HG02970 (cell line): Measurements from ENCODE around the gene CACNA1I.

ENCODE experiments used
- ATAC-seq: cut with Tn5 transposase; IDR thresholded peaks from one replicate; pipeline ENCODE4 v1.9.1; 2021; ENCODE audit warnings: mild to moderate bottlenecking, moderate library complexity, moderate number of reproducible peaks; ENCODE audit not compliant: unreplicated experiment, low FRiP score

Gene CACNA1I

DNA sequence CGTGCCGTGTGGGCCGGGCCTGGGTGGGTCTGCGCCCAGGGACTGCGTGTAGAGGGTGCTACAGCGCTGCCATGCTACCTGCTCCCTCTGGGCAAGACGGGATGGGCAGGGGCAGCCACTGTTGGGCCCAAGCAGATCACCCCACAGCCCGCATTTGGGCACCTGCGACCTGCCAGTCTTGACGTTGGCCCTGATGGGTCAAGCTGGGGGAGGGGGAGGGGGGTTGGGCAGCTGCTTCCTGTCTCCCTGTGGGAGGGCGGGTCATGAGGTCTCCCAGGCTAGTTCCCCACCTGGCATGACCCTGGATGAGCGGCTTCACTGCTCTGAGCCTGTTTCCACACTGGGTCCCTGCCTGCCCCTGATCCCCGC is 35.2 kb upstream of the CACNA1I start:
- no peak for ATAC-seq

DNA sequence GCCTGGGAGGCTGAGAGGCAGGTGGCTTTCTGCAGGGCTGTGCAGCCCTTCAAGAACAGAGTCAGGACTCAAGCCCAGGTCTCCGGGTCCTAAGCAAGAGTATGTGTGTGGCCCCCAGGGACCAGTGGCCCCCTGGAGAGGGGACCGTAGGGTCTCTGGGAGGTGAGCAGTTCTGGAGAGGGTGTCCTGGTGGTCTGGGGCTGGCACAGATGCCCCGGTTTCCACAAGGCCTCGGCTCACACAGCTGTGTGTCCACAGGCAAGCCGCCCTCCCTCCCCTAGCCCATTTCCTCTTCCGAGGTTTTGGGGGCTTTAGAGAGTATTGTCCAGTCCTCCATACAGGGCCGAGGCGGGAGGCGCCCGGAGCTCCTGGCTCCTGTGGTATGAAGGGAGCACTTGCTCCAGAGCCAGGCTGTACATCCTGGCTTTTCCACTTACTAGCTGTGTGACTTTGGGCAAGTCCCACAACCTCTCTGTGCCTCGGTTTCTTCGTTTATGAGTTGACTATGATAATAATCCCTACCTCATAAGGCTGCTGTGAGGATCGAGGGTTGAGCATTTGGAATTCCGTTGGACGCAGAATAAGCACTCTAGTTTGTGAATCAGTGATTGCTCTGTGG is 34.6 kb upstream of the CACNA1I start:
- no peak for ATAC-seq

DNA sequence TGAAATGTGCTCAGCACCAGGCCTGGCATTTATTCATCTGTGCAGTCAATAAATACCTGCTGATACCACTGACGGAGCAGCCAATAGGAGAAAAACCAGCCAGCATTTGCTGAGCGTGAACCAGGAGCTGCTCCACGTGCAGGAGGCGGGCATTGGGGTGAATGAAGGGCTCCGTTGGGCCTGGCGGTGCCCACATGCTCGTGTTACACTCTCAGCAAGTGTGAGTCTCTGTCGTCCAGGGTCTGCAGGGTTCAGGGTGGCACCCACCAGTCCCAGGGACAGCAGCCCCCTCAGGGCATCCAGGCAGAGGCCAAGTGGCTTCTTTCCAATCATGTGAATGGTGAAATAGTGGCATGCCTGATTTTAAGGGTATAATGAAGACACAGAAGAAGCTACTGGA is 33.8 kb upstream of the CACNA1I start:
- no peak for ATAC-seq

DNA sequence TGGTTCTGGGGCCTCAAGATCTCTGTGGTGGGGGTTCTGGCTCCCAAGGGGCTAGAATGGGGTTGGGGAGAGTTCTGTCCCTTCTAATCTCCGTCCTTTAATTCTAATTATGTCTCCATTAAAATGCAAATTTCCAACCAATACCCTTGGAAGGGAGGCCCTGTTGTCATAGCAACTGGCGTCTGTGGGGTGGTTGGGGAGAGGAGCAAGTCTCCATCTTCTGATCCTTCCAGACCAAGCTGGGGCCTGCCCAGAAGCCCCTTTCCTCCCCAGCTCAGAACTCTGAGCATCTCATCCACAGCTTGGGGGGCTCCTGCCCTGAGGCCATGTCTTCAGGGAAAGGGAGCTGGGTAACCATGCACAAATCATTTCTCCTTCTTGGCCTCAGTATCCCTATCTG is 32.6 kb upstream of the CACNA1I start:
- no peak for ATAC-seq

DNA sequence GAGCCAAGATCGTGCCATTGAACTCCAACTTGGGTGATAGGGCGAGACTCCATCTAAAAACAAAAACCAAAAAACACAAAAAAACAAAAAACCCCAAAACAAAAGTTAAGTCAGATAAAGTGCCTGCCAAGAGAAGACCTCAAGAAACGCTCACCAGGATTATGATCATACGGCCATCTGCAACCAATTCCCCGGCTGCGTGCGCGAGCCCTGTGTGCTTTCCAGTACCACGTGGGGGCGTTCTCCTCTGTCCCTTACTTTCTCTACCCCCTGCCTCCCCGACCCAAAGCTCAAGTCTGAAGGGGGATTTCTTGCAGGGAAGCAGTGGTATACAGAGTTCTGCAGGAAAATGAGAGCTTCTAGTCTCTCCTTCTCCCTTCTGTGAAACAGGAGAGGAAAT is 27.5 kb upstream of the CACNA1I start:
- no peak for ATAC-seq

DNA sequence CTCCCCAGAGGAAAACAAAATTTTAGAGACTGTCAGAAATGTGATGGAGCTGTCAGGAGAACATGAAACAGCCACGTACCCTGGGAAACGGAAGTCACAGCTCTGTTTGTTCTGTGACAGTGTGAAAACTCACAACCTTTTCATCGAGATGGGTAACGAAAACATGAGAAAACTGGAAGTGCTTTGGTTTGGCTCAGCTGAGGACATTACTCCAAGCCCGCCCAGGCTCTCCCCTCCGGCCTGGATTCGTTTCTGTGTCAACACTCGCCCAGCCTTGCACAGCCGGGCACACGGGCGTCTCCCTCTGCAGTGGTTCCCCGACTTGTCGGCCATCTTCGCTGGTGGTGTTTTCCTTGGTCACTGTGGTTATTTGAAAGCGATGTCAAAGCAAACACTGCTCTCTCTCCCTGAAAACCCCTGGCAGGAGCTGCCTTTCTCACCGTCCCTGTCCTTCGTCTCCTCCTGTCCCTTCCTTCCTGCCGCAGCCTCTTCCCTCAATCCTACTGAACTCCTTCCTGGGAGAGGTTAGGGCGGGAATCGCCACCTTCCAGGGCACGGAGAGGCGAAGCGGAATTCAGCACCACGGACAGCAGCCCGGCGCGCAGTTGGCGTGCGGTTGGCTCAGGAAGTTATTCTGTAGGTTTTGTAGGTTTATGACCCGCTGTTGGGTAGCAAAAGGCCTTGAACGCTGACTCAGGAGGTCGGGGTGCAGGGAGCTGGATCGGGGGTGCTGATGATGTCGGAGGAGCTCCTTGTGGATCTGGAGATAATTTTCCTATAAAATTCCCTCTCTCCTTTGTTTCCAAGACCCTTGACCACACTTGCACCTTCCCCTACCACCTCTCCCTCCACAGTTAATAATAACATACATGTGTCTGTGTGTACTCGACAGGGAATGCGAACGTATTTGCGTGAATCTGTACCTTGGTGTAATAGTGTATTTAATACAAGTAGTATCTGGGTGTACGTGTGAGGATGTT is 24.9 kb upstream of the CACNA1I start:
- ATAC-seq, result no peak

DNA sequence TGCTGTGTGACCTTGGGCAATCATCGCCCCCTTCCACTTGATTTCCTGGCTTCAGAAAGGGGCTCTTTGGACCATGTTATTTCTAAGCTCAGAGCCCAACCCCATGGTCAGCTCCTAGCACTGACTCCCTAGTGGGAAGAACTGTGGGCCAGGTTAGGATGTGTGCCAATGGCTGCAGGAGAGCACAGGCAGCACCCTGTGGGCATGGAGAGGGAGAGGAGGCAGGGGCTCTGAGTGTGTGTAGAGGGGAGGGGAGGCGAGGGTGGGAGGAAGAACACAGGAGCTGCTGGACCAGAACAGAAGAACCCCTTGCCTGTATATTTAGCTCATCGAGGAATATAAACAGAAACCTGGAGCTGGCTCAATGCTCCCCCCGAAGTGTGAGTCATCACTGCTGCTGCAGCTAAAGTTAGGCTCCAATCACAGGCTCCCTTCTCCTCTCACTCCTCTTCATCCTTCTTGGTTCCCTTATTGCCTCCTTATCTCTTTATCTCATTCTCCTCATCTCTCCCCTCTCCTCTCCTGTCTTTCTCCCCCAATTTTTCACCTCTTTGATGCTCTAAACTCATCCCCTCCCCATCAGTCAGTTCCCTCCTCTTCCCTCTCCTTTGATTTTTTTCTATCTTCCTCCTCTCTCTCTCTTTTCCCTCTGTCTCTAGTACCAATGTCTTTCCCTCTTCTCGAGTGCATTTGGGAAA is 23.5 kb upstream of the CACNA1I start:
- ATAC-seq, result no peak

DNA sequence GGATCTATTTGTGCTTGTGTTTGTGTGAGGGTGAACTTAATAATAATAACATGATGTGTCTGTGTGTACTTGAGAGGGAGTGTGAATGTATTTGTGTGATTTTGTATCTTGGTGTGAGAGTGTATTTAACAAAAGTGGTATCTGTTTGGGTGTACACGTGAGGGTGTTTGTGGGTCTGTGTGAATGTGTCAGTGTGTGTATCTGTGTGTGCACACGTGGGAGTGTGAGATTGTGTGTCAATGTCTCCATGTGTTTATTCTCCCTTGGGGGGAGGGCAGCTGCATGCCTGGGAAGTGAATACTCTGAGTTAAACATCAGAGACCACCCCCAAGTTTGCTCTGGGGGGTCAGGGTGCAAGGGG is 23.0 kb upstream of the CACNA1I start:
- ATAC-seq, result no peak

DNA sequence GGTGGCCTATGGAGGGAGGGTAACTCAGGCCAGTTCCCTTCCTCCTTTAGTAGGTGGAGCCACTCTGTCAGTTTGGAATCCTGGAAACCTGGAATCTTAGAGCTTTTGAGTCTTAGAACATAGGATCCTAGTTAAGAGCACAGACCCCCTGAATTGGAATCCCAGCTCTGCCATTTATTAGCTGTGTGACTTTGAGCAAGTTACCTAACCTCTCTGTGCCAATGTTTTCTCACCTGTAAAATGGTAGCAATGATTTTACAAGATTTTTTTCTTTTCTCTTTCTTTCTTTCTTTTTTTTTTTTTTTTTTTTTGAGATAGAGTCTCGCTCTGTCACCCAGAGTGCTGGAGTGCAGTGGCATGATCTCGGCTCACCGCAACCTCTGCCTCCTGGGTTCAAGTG is 17.1 kb upstream of the CACNA1I start:
- no peak for ATAC-seq

DNA sequence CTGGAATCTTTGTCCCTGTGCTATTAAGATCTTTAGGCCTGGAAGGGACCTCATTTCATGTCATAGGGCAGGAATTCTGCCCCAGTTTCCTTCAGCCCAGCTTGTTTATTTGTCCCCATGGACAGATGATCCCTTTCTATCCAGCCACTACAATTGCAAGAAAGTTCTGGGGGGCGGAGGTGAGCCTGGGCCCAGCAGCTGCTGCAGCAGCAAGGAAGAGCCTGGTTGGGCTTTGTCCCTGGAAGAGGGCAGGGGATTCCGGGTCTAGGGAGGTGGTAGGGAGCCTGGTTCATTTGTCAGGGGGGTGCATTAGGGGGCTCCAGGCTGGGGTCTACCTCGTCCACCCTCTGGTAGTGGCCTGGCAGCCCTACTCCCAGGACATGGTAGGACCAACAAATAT is 16.4 kb upstream of the CACNA1I start:
- no peak for ATAC-seq

DNA sequence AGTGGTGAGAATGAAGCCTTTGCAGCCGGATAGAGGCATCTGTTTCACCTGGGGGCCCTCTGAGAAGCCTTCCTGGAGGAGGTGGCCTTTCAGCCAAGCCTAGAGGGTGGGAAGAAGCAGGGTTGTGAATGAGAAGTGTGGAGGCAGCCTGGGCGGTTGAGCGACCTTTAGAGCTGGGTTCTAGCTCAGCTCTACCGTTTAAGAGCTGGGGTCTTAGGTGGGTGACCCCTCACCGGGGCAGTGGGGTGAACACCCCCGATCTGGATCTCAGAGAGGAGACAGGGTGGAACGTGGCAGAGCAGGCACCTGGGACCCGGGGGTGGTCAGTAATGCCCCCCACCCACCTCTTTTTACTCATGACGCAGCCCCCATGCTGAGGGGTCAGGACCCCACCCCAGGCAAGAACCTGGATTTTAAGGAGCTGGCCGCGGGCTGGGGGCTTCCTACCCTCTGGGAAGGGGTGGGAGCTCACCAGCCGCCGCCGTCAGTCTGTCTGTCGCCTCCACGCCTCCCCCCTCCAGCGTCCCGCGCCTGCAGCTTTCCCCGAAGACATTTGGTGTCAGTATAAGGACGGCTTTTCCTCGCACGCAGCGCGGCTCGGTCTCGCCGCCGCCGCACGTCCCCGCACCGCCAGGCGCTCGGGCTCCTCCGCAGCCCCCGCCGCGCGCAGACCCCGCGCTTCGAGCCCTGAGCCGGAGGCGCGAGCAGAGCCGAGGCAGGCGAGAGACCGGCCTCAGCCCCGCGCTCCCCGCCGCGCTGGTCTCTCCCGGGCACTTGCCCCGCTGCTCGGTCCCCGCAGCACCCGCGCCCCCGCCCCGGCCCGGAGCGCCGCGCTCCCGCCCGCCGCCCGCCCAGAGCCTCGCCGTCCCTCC is 13.3 kb upstream of the CACNA1I start:
- ATAC-seq, result no peak

DNA sequence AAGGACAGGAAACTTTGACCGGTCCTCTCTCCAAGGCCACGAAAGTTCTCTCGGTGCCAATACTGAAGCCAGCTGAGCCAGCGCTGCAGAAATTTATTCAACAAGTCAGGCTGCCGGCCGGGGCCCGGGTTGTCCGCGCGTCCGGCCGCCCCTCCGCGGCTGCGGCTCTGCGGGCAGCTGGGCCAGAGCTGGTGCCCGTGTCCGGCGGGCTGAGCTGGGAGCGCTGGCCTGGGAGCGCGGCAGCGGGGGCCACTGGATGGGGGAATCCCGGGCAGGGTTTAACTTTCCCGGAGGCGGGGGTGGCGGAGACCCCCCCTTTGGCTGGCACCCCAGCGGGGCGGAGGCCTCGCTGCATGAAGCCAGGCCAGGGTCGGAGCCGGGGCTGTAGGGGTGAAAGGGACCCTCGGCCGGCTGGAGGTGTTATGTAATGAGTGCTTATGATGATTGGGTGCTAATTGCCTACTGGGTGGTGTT is 12.3 kb upstream of the CACNA1I start:
- no peak for ATAC-seq

DNA sequence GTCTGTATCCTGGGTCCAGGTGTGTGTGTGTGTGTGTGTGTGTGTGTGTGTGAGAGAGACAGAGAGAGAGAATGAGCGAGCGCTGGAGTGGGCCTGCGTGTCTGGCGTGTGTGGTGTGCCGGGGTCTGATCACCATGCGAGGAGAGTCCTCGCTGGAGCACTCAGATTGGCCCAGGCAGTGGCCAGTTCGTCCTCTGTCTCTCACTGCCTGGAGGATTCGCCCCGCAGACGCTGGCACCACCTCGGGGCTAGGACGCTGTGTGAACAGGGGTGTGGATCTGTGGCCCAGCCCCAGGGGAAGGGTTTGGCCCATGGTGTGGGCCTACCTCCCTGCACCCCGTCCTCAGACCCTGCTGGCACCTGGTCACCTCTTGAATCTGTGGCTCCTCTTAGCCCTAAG is 11.6 kb upstream of the CACNA1I start:
- ATAC-seq, result no peak

DNA sequence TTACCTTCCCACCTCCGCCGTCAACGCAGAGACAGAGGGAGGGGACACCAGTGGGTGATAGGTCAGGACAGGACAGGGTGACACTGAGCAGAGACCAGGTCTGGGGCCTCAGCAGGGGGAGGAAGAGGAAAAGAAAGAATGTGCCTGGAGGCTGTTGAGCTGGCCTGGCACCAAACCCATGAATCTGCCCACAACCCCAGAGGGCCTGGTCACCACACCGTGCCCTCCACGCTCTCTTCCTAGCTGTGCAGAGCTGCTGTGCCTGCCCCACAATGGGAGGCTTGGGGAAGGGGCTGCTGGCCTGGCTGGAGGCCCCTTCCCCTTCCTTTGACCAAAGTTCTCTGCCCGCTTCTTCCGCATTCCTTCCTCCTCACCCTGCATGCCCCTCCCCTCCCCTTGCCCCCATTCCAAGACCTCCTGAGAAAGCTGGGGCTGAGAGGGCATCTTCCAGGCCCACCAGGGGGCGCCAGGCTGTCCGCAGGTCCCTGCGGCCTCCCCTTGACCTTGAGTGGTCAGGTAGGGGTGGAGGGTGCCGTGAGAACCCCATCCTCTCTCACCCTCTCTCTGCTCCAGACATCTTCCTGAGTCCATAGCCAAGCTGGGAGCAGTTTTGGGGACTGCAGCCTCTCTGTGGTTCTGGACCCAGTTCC is 11.0 kb upstream of the CACNA1I start:
- no peak for ATAC-seq

DNA sequence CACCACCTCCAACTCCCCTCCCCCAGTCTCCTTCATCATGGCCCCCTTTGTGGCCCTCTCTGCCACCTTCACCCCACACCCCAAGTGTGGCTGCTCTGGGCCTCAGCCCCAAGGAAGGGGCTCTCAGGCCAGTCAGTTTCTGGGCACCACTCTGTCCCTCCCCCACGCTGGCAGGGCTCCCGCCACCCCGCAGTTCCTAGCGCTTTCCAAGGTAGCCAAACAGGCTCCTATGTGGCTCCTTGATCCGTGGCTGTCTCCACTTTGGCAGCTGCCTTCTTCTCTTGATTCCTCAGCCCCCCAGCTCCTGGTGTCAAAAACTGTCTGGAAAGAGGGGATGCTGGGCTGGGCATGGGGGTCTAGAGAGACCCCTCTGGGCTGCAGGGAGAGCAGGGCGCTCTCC is 10.4 kb upstream of the CACNA1I start:
- no peak for ATAC-seq

DNA sequence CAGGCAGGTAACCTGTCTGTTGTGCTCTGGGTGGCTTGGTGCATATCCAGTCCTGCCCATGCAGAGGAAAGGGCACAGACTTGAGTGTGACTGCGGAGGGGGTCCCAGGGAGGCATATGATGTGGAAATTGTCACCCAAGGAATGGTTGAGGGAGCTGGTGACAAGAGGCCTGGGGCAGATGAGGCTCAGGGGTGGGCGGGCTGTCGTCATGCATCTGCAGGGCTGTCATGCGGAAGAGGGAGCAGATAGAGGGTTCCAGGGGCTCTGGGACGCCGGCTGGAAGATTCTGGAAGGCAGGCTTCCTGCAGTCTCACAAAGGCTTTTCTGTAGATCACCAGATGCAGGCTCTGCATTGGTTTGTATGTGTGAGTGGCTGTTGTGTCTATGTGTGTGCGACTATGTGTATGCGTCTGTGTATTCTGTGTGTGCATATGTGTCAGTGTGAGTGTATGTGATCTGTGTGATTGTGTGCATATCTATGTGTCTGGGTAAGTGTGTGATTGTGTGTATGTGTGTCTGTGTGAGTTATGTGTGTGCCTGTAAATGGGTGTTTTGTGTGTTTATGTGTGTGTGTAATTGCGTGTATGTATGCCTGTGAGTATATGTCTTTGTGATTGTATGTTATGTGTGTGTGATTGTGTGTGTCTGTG is 7.6 kb upstream of the CACNA1I start:
- ATAC-seq, result no peak

DNA sequence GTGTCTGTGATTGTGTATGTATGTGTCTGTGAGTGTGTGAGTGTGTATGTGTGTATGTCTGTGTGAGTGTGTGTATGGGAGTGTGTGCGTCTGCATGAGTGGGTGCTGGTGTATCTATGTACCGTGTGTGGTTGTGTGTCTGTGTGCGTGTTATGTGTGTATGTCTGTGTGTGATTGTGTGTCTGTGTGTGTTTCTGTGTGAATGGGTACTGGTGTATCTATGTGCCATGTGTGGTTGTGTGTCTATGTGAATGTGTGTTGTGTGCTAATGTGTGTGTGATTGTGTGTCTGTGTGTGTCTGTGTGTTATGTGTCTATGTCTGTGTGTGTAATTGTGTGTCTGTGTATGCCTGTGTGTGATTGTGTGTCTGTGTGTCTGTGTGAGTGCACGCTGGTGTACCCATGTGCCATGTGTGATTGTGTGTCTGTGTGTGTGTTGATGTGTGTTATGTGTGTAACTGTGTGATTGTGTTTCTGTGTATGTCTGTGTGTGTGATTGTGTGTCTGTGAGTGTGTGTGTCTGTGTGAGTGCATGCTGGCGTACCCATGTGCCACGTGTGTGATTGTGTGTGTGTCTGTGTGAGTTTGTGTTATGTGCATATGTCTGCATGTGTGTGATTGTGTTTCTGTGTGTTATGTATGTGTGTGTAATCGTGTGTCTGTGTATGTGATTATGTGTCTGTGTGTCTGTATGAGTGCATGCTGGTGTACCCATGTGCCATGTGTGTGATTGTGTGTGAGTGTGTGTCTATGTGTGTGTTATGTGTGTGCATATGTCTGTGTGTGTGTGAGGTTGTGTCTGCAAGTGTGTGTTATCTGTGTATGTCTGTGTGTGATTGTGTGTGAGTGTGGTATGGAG is 6.8 kb upstream of the CACNA1I start:
- ATAC-seq, result no peak

DNA sequence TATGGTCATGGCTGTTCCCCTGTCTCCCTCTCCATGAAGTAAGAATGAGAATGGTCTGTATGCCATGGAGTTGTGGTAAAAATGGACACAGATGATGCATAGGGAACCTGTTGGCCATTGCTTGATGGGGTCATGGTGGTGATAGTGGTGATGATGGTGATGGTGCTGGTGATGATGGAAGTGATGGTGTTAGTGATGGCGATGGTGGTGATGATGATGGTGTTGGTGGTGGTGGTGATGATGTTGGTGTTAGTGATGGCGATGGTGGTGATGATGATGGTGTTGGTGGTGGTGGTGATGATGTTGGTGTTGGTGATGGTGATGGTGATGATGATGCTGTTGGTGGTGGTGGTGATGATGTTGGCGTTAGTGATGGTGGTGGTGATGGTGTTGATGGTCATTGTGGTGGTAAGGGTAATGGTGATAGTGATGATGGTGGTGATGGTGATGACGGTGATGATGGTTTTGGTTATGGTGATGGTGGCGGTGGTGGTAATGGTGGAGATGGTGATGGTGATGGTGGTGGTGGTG is 5.1 kb upstream of the CACNA1I start:
- no peak for ATAC-seq
